HepG2 (cell line): ENCODE results near the gene NEK11. TPM values are rescaled to one million over a fixed set of nuclear protein-coding genes. Genes with fewer than 3 reads are reported as not detected.

ENCODE experiments used
- ATAC-seq: fragments of 200-7000 bp; cut with Tn5 transposase; 3 replicates; pipeline ENCODE4 v1.9.1; 2020; ENCODE audit warnings: mild to moderate bottlenecking, moderate library complexity
- BruUV-seq: library from RNA; stranded (reverse); fragments of 400-500 nt; replicated peaks from 2 replicates; lab custom pipeline; 2021; lab: Mats Ljungman, UMichigan
- CTCF ChIA-PET: fragments of 300-600 bp; formaldehyde crosslinking; extraction: SDS; loops from one replicate; lab custom pipeline; 2021; ENCODE audit warnings: low total read pairs, inconsistent platforms, low intra/inter-chr PET ratio; lab: Yijun Ruan, JAX
- POLR2A ChIA-PET: fragments of 350-600 bp; sonication (Branson Sonifier 250); formaldehyde crosslinking; loops from one replicate; lab custom pipeline; 2020; ENCODE audit warnings: antibody characterized with exemption, inconsistent platforms; lab: Yijun Ruan, JAX
- DNase-seq: peaks from one replicate; pipeline ENCODE4 v3.0.0-alpha.2; 2015; ENCODE audit warnings: low spot score
- FAIRE-seq: peaks from 3 replicates; lab custom pipeline; 2011; peaks lifted over from hg19 to GRCh38; lab: Jason Lieb, UNC
- H2AFZ ChIP-seq: one replicate; pipeline ENCODE4 v1.6.1; 2011; ENCODE audit warnings: low read length, inconsistent platforms
- H3K27ac ChIP-seq: fragments of 300-600 bp; 3 replicates; pipeline ENCODE4 v1.8.0; 2011; ENCODE audit warnings: mixed run types, mild to moderate bottlenecking, mixed read lengths, low read length, inconsistent platforms; ENCODE audit not compliant: insufficient read depth; ENCODE audit errors: extremely low read length
- H3K27me3 ChIP-seq, 2 experiments: fragments of 200-600 bp in 1 of 2; 2 replicates in 1 of 2; 3 replicates in 1 of 2; pipeline versions ENCODE4 v1.6.0 to v1.8.0; 2011; ENCODE audit warnings: low read length in 2 of 2, mild to moderate bottlenecking in 2 of 2, moderate library complexity in 2 of 2, inconsistent platforms in 1 of 2; ENCODE audit not compliant: insufficient read depth in 2 of 2, control insufficient read depth in 1 of 2
- H3K36me3 ChIP-seq, 2 experiments: fragments of 200-600 bp in 1 of 2; replicated peaks in 1 of 2; 2 replicates in 1 of 2; 3 replicates in 1 of 2; pipeline versions ENCODE4 v1.5.1 to v1.8.0; 2011; ENCODE audit warnings: low read length in 2 of 2, inconsistent platforms in 1 of 2; ENCODE audit not compliant: insufficient read depth in 2 of 2, control insufficient read depth in 1 of 2
- H3K4me1 ChIP-seq: 2 replicates; pipeline ENCODE4 v1.5.1; 2012; ENCODE audit warnings: low read length, inconsistent platforms; ENCODE audit not compliant: insufficient read depth
- H3K4me2 ChIP-seq: 2 replicates; pipeline ENCODE4 v1.6.0; 2011; ENCODE audit warnings: low read depth, low read length, inconsistent platforms
- H3K4me3 ChIP-seq, 3 experiments: fragments of 200-600 bp in 1 of 3; sonication (generic), shearing (Covaris generic) in 1 of 3; replicated peaks in 1 of 3; 2 replicates each; pipeline ENCODE4 v1.5.1; 2011 to 2016; ENCODE audit warnings: low read length in 3 of 3, inconsistent platforms in 2 of 3, low read depth in 2 of 3, mild to moderate bottlenecking in 2 of 3, control low read depth in 1 of 3, mixed read lengths in 1 of 3; ENCODE audit not compliant: insufficient read depth in 1 of 3
- H3K79me2 ChIP-seq: one replicate; pipeline ENCODE4 v1.6.1; 2011; ENCODE audit warnings: low read length, inconsistent platforms; ENCODE audit not compliant: insufficient read depth
- H3K9ac ChIP-seq: 2 replicates; pipeline ENCODE4 v1.6.0; 2011; ENCODE audit warnings: mild to moderate bottlenecking, low read depth, low read length, inconsistent platforms; ENCODE audit not compliant: insufficient read depth
- H3K9me3 ChIP-seq: 2 replicates; pipeline ENCODE4 v1.5.1; 2012; ENCODE audit warnings: mild to moderate bottlenecking, low read length
- H4K20me1 ChIP-seq: 2 replicates; pipeline ENCODE4 v1.6.0; 2011; ENCODE audit warnings: inconsistent platforms, mild to moderate bottlenecking, low read length, moderate library complexity; ENCODE audit not compliant: insufficient read depth
- CAMTA2 ChIP-seq: sonication (generic); formaldehyde crosslinking; IDR thresholded peaks from 2 replicates; pipeline ENCODE4 v1.4.0; 2020; ENCODE audit warnings: mild to moderate bottlenecking, missing genetic modification reagents, borderline replicate concordance
- CEBPB ChIP-seq: IDR thresholded peaks from 2 replicates; pipeline ENCODE4 v1.6.1; 2011; ENCODE audit warnings: low read depth, low read length, improper control_type of control experiment, borderline replicate concordance
- FOXA3 ChIP-seq: IDR thresholded peaks from 2 replicates; pipeline ENCODE4 v1.6.1; 2016; ENCODE audit warnings: missing genetic modification reagents, missing compliant biosample characterization
- GATAD2A ChIP-seq: IDR thresholded peaks from 2 replicates; pipeline ENCODE4 v1.6.1; 2016
- GFI1 ChIP-seq: sonication (generic); formaldehyde crosslinking; IDR thresholded peaks from 2 replicates; pipeline ENCODE4 v1.5.0; 2020; ENCODE audit warnings: missing genetic modification reagents, mild to moderate bottlenecking, borderline replicate concordance
- ISL2 ChIP-seq: sonication (generic); formaldehyde crosslinking; IDR thresholded peaks from 2 replicates; pipeline ENCODE4 v1.5.0; 2020; ENCODE audit warnings: missing genetic modification reagents
- KAT2B ChIP-seq: fragments of 150-350 bp; IDR thresholded peaks from 2 replicates; pipeline ENCODE4 v1.6.1; 2014; ENCODE audit warnings: low read depth, low read length, borderline replicate concordance
- KDM5B ChIP-seq: sonication (generic); formaldehyde crosslinking; IDR thresholded peaks from 2 replicates; pipeline ENCODE4 v1.4.0; 2020; ENCODE audit warnings: missing genetic modification reagents, mild to moderate bottlenecking, borderline replicate concordance
- NCOR1 ChIP-seq: fragments of 200-600 bp; sonication (generic); IDR thresholded peaks from 2 replicates; pipeline ENCODE4 v1.7.0; 2017; ENCODE audit warnings: antibody characterized with exemption, low read length, borderline replicate concordance
- PLRG1 ChIP-seq: fragments of 450-650 bp; conservative IDR thresholded peaks from 2 replicates; pipeline ENCODE4 v1.6.1; 2016
- RFX5 ChIP-seq: IDR thresholded peaks from 2 replicates; pipeline ENCODE4 v1.6.1; 2011; ENCODE audit warnings: low read depth, low read length, improper control_type of control experiment
- ZKSCAN1 ChIP-seq: fragments of 150-350 bp; IDR thresholded peaks from 2 replicates; pipeline ENCODE4 v1.6.1; 2014; ENCODE audit warnings: low read length
- ZNF3 ChIP-seq: IDR thresholded peaks from 2 replicates; pipeline ENCODE4 v1.7.0; 2017; ENCODE audit warnings: inconsistent platforms
- ZNF337 ChIP-seq: sonication (generic); formaldehyde crosslinking; IDR thresholded peaks from 2 replicates; pipeline ENCODE4 v1.5.1; 2020; ENCODE audit warnings: missing genetic modification reagents, low read depth, mild to moderate bottlenecking, borderline replicate concordance
- ZNF431 ChIP-seq: sonication (generic); formaldehyde crosslinking; IDR thresholded peaks from 2 replicates; pipeline ENCODE4 v1.9.0; 2022; ENCODE audit warnings: missing genetic modification reagents, low read depth, mild to moderate bottlenecking, borderline replicate concordance
- ZNF510 ChIP-seq: sonication (generic); formaldehyde crosslinking; IDR thresholded peaks from 2 replicates; pipeline ENCODE4 v1.4.0; 2020; ENCODE audit warnings: low read depth, mild to moderate bottlenecking, missing genetic modification reagents
- ZNF782 ChIP-seq: sonication (generic); formaldehyde crosslinking; IDR thresholded peaks from 2 replicates; pipeline ENCODE4 v1.4.0; 2020; ENCODE audit warnings: missing genetic modification reagents, mild to moderate bottlenecking, borderline replicate concordance
- WGBS: methylation state at CpG from one replicate; pipeline ENCODE4 v1.1.6; 2017; ENCODE audit warnings: low lambda C conversion rate; 5-methylcytosine and 5-hydroxymethylcytosine counted together
- in situ Hi-C: cut with HindIII; loops from 2 replicates; pipeline ENCODE4 v1.10.0; 2017; ENCODE audit warnings: low pct_unique_long_range_greater_than_20kb; ENCODE audit not compliant: extremely low pct_ligation_motif_present
- intact Hi-C: fragments of 100-400 bp; cut with micrococcal nuclease; formaldehyde crosslinking; loops from one replicate; pipeline ENCODE4 v1.10.0; 2022; ENCODE audit not compliant: unreplicated experiment
- polyA plus RNA-seq, 8 experiments: library from polyadenylated mRNA; depleted of rRNA in 3 of 8; stranded (reverse) in 7 of 8; unstranded in 1 of 8; fragments of >200 nt; fragmentation: Illumina TruSeq in 4 of 8; extraction: Trizol in 4 of 8; gene quantifications; 2 replicates each; pipeline versions ENCODE4 v1.2.1 to v1.2.3, GENCODE V29; 2011 to 2016; ENCODE audit warnings: low read depth in 4 of 8, missing spikeins in 1 of 8, mixed read lengths in 1 of 8; ENCODE audit not compliant: insufficient read depth in 1 of 8
- total RNA-seq, 5 experiments: library from RNA; depleted of rRNA; stranded (reverse); fragments of >200 nt; fragmentation: Illumina TruSeq; extraction: Trizol; gene quantifications; 2 replicates each; pipeline ENCODE4 v1.2.3, GENCODE V29; 2016; ENCODE audit warnings: low read depth in 1 of 5
- TF ChIP-seq, protein P1 (sequence below): sonication (generic); formaldehyde crosslinking; IDR thresholded peaks from 2 replicates; pipeline ENCODE4 v1.8.1; 2023; ENCODE audit warnings: mild to moderate bottlenecking, moderate library complexity, missing genetic modification reagents
- TF ChIP-seq, protein P2 (sequence below): sonication (generic); formaldehyde crosslinking; IDR thresholded peaks from 2 replicates; pipeline ENCODE4 v1.4.0; 2020; ENCODE audit warnings: missing genetic modification reagents

The NEK11 gene
- total and polyA plus RNA-seq, 2 of the 13 experiments (the other 11 are each of a cell fraction or from before 2014, with no cell fraction given), result 0.95 to 2.2 TPM

DNA sequence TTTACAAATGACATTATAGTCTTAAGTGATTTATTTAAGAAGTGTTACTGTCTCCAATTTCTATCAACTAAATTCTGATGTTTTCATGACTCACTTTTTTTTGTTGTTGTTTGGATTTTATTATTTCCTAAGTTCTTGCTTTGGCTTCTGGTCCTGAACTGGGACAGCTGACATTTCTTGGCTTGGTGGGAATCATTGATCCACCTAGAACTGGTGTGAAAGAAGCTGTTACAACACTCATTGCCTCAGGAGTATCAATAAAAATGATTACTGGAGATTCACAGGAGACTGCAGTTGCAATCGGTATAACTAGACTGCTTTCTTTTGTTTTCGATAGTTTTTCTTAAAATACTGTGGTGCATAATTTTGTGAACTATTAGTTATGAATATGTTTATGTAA lies 47.6 kb upstream of the NEK11 start:
- intact Hi-C loops, result no loop called here
- POLR2A ChIA-PET, result no interaction called here

More for the DNA sequence above, 47.6 kb upstream of the NEK11 start:
- Histone ChIP-seq H3K27ac (no peak overlapping the region), H3K4me1 (no peaks in the 10 kb centered on the region), H3K27me3 (no peaks in the 10 kb centered on the region), H3K4me2 (no peak overlapping the region), H3K9me3 (no peaks in the 10 kb centered on the region), H4K20me1 (no peaks in the 10 kb centered on the region), H3K9ac (no peak overlapping the region), H3K36me3 (peaks cover 0 to 2% of the 10 kb centered on the region in 2 experiments; a peak in 2 of 5 replicates), H3K4me3 (no peak overlapping the region), H2AFZ (no peak overlapping the region), H3K79me2 (no peaks in the 10 kb centered on the region)
- CTCF ChIA-PET, result no interaction called here
- in situ Hi-C loops, result no loop called here
- DNase-seq (no peak), FAIRE-seq (no peak), ATAC-seq (no peak)
- BruUV-seq, result no TSS peak
- WGBS, result 96% methylated on average over 2 of the region's 2 CpGs
- TF ChIP-seq KDM5B (CRISPR knock-in tag) (no peak), FOXA3 (no peak), ZNF431 (CRISPR knock-in tag) (no peak), ZNF337 (no peak), KAT2B (no peak), NCOR1 (no peak), PLRG1 (no peak), ZKSCAN1 (no peak), CEBPB (no peak), ZNF510 (CRISPR knock-in tag) (no peak), ZNF3 (no peak), GFI1 (CRISPR knock-in tag) (no peak), ISL2 (CRISPR knock-in tag) (no peak), RFX5 (no peak), CAMTA2 (no peak), ZNF782 (CRISPR knock-in tag) (no peak), GATAD2A (CRISPR knock-in tag) (no peak)
- TF ChIP-seq, protein P1, sequence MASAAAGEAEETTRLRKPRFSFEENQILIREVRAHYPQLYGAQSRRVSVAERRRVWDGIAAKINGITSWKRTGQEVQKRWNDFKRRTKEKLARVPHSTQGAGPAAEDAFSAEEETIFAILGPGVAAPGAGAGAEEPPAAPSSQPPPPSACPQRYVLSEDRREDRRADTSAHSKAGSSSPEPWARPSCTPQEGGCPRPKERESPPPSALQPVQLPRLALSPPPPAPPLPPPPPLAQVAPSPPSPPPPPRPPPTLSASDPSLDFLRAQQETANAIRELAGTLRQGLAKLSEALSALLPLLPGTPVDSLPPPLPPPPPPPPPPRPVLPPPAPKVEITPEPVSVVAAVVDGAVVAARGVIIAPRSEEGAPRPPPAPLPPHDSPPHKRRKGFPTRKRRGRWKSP, result no peak
- TF ChIP-seq, protein P2, sequence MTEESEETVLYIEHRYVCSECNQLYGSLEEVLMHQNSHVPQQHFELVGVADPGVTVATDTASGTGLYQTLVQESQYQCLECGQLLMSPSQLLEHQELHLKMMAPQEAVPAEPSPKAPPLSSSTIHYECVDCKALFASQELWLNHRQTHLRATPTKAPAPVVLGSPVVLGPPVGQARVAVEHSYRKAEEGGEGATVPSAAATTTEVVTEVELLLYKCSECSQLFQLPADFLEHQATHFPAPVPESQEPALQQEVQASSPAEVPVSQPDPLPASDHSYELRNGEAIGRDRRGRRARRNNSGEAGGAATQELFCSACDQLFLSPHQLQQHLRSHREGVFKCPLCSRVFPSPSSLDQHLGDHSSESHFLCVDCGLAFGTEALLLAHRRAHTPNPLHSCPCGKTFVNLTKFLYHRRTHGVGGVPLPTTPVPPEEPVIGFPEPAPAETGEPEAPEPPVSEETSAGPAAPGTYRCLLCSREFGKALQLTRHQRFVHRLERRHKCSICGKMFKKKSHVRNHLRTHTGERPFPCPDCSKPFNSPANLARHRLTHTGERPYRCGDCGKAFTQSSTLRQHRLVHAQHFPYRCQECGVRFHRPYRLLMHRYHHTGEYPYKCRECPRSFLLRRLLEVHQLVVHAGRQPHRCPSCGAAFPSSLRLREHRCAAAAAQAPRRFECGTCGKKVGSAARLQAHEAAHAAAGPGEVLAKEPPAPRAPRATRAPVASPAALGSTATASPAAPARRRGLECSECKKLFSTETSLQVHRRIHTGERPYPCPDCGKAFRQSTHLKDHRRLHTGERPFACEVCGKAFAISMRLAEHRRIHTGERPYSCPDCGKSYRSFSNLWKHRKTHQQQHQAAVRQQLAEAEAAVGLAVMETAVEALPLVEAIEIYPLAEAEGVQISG (CRISPR knock-in tag), result no peak
